SKM-1 treated with dmso at 0.1 percent for 144 hours (cell line): ENCODE data around the gene KANSL1L.
A peak's percentile ranks its signal among the peaks of the same experiment; 100 is the strongest.

Source experiments
- DNase-seq: peaks from one replicate; lab custom pipeline; 2025; ENCODE audit not compliant: unreplicated experiment; lab: John Stamatoyannopoulos, UW

KANSL1L gene

GRCh38 chr2:210086292-210086691 is 84.9 kb downstream of the KANSL1L start:
- DNase-seq, result no peak

GRCh38 chr2:210072922-210073509 is 98.2 kb downstream of the KANSL1L start:
- peak; percentile 16 for DNase-seq

DNA sequence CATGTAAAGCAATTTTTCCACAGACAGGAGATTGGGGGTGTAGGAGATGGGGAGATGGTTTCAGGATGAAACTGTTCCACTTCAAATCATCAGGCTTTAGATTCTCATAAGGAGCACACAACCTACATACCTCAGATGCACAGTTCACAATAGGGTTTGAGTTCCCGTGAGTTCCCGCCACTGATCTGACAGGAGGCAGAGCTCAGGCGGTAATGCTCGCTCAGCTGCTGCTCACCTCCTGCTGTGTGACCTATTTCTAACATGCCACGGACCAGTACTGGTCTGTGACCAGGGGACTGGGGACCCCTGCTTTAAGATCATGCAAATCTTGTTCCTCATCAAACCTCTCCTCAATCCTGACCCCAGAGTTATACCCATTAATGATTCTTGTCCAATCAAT is 98.7 kb downstream of the KANSL1L start:
- no peak for DNase-seq

GRCh38 chr2:210063306-210063705 is 107.9 kb downstream of the KANSL1L start:
- no peak for DNase-seq

GRCh38 chr2:210055825-210056224 is 115.4 kb downstream of the KANSL1L start:
- no peak for DNase-seq

GRCh38 chr2:210054696-210055095 is 116.5 kb downstream of the KANSL1L start:
- no peak for DNase-seq

DNA sequence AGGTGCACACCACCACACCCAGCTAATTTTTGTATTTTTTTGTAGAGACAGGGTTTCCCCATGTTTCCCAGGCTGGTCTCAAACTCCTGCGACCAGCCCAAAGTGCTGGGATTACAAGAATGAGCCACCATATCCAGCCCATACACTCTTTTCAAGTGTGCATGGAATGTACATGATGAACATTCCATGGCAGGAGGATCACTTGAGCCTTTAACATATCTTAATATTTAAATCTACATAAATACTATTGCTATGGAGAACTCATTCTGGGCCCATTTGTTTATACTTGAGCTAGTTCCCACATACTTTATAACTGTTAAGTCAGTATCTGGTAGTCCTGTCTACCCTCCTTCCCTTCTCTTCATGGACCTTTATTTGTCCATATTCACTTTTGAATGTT is 120.3 kb downstream of the KANSL1L start:
- no peak for DNase-seq

DNA sequence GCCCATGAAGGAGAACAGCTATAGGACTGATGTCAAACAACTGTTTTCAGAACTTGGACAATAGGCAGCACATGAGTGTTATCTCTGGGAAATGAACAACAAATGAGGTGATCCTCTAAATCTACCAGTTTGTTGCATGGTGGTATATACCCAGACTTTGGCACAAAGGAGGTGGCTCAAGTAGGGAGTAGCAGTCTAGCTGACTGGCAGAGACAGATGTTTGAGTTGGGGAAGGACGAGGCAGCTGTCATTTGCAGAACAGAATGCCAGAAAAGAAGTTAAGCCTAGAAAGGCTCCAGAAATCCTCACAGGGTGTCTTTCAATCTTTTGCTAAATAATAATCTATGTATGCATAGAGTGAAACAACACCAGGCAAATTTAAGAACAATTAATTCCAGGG is 121.4 kb downstream of the KANSL1L start:
- DNase-seq, result no peak

DNA sequence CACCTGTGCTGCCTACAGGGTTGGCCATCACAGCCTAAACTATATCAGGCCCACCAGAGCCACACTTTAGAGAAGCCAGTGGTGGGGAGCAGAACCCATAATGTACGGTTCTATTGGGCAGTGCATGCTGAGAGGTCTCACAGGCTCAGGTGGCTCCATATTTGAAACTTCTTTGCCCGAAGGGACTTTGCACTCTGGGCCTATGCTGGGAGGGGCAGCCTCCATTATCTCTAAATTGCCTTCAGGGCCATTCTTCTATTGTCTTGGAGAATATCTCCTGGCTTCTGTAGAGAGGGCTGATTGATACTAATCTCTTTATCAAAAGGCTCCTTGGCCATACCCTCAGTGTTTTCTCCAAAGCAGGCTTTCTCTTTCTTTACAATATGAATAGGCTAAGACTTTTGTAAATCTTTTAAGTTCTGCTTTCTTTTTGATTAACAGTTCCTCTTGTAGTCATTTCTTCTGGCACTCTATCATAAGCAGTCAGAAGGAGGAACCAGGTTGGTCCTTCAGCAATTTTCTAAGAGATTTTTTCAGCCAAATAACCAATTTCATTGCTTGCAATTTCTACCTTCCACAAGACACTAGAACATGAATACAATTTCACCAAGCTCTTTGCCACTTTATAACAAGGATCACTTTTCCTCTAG is 124.2 kb downstream of the KANSL1L start:
- DNase-seq, result no peak

DNA sequence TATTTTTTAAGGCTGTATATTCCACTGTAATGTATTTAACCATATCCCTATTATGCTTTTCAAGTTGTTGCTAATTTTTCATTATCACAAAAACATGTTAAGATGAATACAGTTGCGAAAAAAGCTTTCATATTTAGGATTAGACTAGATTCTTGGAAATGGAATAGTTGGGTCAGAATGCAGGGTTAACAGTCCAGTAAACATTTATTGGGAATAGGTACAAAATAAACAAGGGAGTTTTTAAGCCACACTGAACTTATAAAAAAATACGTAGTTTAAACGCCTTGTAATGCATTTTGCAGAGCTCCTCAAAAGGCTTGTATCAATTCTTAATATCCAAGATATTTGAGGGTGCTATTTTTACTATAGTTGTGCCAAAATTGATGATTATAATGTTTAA is 133.1 kb downstream of the KANSL1L start:
- DNase-seq, result no peak

DNA sequence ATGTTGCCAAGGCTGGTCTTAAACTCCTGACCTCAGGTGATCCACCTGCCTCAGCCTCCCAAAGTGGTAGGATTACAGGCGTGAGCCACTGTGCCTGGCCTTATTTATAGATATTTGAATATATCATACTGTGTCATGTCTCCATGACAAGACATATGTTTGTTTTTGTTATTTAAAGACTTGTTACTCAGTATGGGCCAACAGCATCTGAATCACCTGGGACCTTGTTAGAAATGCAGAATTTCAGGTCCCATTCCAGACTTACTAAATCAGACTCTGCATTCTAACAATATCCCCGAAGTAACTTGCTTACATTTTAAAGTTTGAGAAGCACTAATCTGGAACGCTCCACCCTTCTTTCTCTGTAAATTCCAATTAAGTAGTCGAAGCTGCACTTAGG is 135.5 kb downstream of the KANSL1L start:
- no peak for DNase-seq

DNA sequence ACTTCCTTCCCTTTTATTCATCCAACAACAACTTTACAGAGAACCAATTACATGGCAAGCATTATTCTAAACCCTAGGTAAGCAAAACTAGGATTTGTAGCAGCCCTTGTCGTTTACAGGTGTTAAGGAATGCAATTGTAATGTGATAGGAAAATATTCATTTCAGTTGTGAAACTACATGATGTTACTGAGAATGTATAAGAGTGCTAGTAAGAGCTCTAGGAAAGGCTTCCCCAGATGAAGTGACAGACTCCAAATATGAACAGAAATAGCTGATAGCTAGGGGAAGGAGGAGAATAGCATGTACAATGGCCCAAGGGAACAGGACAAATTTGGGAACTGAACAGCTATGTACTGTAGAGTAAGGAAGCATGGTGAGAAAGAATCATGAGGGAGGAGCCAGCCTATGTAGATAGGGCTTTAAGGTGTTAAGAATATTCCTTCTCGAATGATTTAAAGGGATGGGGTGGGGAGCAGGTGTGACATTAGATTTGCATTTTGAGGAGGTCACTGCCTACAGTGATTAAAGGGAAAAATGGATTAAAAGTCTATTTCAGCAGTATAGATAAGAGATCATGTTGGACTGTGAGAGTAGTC is 137.0 kb downstream of the KANSL1L start:
- DNase-seq, result no peak

DNA sequence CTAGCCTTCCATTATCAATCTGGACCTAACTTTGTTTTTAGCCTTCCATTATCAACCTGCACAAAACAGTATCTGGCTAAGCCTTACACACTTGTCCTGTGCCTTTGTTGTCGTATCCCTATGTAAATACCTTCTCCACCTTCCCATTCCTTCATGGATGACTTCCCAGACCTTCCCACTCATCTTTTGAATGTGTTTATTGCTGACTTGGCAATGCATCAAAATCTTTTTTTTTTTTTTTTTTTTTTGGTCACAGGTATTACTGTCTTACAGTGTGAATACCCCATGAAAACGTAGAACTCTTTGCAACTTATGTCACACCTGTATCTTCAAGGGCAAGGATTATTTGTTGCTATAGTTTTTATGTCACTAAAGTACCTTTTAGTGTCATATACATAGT is 143.0 kb downstream of the KANSL1L start:
- no peak for DNase-seq

- no peak for DNase-seq
Measured at GRCh38 chr2:210027608-210028007, 143.6 kb downstream of the KANSL1L start.

DNA sequence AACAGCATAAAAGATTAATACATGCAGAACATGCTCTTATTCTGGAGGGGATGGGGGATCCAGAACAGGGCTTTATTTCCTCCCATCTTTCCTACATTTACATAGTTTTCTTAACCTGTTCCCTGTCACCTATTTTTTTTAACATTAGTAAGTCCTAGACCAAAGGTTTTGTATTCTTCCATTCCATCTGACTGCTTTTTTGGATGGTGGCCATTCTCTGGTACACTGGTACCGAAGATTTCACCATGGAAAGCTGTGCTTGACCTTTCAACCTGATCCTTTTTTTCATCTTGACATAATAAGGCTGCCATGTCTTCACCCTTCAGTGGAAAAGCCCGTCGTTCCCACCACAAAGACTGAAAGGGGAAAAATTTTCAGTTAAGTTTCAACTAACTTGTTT is 148.4 kb downstream of the KANSL1L start:
- DNase-seq, result no peak

DNA sequence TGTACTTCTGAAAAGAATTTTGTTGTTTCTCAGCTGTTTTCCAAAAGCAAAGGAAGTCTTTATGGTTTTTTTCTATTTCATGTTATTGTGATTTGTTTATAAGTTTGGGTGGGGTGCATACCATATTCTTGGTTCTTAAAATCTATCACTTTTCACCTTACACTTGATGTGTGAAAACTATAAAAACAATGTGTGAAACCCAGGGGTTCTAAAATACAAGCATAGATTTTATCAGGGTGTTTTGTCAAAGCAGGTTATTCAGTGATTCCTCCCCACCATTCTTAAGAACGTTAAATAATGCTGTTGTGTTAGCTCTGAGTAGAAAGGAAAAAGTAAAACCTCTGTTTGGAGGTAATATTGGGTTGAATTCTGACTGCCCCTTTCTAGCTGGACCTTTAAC is 151.1 kb downstream of the KANSL1L start:
- no peak for DNase-seq

GRCh38 chr2:210009896-210010295 is 161.3 kb downstream of the KANSL1L start:
- DNase-seq, result no peak

DNA sequence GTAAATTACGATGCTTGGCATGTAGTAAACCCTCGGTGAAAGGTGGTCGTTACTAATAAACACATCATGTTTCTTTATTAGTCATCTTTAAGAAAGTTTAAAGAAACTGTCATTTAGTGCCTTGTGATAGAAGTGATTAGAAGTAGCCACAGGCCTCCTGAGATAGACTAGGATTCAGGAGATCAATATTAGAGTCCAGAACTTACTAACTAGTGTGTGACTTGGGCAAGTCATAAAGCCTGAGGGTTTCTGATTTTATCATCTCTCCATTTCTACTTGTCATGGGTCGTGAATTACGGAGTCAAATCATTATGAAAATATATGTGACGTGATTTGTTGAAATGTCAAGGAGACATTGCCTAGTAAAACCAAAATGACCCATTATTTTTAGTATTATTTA is 162.1 kb downstream of the KANSL1L start:
- no peak for DNase-seq

DNA sequence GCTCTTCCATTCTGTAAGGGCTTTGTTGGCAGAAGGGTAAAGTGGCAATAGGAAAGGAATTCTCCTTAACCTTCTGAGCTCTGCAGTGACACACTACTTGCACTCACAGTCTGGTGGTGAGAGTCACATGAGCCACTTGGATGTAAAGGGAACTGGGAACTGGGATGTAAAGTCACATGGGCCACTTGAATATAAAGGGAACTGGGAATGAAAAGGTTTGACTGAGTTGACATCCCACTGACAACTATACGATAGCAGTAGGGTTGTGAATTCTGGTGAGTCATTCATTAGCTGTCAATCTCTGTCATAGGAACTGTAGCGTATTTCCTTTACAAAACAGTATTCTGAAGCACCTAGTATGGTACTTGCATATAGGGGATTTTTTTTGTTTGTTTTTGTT is 163.3 kb downstream of the KANSL1L start:
- DNase-seq, result no peak

DNA sequence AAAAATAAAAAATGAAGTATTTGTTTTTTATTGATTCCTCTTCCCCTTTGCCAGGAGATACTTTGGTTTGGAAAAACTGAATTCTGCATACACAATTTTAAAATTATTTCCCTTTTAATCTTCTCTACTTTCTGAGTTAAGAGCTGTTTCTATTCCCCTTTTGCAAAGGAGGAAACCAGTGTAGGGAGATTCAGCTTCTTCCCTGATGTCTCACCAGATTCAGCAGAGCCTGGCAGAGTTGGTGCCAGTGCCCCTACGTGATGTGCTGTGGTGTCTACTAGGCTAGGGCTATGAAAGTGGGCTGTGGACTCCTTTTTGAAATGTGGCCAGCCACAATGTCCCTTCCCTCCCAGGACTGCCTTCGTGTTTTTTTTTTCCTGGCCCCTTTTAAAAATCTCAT is 166.3 kb downstream of the KANSL1L start:
- no peak for DNase-seq

GRCh38 chr2:210003359-210003758 is 167.8 kb downstream of the KANSL1L start:
- DNase-seq, result peak; percentile 88
